Measurements from ENCODE around the gene ACVR1B. TPM values are rescaled to one million over a fixed set of nuclear protein-coding genes. Genes with fewer than 3 reads are reported as not detected.

The ACVR1B gene
- total RNA-seq, 1 experiment from 2014 or later = 112 TPM

DNA sequence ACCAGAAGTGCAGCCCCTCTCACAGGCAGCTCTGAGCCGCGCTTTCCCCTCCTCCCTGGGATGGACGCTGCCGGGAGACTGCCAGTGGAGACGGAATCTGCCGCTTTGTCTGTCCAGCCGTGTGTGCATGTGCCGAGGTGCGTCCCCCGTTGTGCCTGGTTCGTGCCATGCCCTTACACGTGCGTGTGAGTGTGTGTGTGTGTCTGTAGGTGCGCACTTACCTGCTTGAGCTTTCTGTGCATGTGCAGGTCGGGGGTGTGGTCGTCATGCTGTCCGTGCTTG lies 43.0 kb downstream of the ACVR1B start:
- no peaks in the 10 kb centered on the region for H3K27me3 Mint-ChIP-seq (ENCODE audit: insufficient read depth, unreplicated experiment)
- TF ChIP-seq, protein P1, sequence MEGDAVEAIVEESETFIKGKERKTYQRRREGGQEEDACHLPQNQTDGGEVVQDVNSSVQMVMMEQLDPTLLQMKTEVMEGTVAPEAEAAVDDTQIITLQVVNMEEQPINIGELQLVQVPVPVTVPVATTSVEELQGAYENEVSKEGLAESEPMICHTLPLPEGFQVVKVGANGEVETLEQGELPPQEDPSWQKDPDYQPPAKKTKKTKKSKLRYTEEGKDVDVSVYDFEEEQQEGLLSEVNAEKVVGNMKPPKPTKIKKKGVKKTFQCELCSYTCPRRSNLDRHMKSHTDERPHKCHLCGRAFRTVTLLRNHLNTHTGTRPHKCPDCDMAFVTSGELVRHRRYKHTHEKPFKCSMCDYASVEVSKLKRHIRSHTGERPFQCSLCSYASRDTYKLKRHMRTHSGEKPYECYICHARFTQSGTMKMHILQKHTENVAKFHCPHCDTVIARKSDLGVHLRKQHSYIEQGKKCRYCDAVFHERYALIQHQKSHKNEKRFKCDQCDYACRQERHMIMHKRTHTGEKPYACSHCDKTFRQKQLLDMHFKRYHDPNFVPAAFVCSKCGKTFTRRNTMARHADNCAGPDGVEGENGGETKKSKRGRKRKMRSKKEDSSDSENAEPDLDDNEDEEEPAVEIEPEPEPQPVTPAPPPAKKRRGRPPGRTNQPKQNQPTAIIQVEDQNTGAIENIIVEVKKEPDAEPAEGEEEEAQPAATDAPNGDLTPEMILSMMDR (IDR thresholded peaks at IDR 0.05; ENCODE audit: insufficient read depth in 1 of 2, low read depth in 1 of 2, low read length in 1 of 2, severe bottlenecking in 1 of 2, unreplicated experiment in 1 of 2) = no peak
- peaks cover 6% of the 10 kb centered on the region for H3K4me1 Mint-ChIP-seq (ENCODE audit: low read depth, unreplicated experiment)
- Histone ChIP-seq H3K4me1 (no peaks in the 10 kb centered on the region), H3K4me3 (ENCODE audit: low read depth, low read length) (no peak overlapping the region), H3K36me3 (ENCODE audit: control insufficient read depth, insufficient read depth, low read length) (peaks cover 10% of the 10 kb centered on the region), H3K9me3 (no peaks in the 10 kb centered on the region), H3K27me3 (replicated peaks; ENCODE audit: control insufficient read depth, insufficient read depth, low read length) (no peaks in the 10 kb centered on the region)
- no peaks in the 10 kb centered on the region for H3K9me3 Mint-ChIP-seq (ENCODE audit: unreplicated experiment)
- BruUV-seq (replicated peaks) = no TSS peak
- CTCF ChIA-PET = interaction anchor here (0.6 kb wide), 1 partner anchor 480 kb away, joined by 3 read pairs; no protein-coding TSS in a partner anchor
- peaks cover 93% of the 10 kb centered on the region for H3K36me3 Mint-ChIP-seq (ENCODE audit: insufficient read depth, unreplicated experiment)
- intact Hi-C loops (cut with micrococcal nuclease; ENCODE audit: unreplicated experiment) = no loop called here
- no peak overlapping the region for H3K4me3 Mint-ChIP-seq (ENCODE audit: unreplicated experiment)
- POLR2A ChIA-PET = no interaction called here
- H3K27ac Mint-ChIP-seq (ENCODE audit: unreplicated experiment) = no peak overlapping the region
- DNase-seq = no peak

DNA sequence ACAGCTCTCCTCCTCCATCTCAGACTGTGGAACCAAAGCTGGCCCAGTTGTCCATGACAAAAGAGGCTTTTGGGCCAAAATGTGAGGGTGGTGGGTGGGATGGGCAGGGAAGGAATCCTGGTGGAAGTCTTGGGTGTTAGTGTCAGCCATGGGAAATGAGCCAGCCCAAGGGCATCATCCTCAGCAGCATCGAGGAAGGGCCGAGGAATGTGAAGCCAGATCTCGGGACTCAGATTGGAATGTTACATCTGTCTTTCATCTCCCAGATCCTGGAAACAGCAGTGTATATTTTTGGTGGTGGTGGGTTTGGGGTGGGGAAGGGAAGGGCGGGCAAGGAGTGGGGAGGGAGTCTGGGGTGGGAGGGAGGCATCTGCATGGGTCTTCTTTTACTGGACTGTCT lies 43.5 kb downstream of the ACVR1B start:
- no peak overlapping the region for H3K4me3 Mint-ChIP-seq (ENCODE audit: unreplicated experiment)
- Histone ChIP-seq H3K4me1 (no peaks in the 10 kb centered on the region), H3K4me3 (ENCODE audit: low read depth, low read length) (no peak overlapping the region), H3K9me3 (no peaks in the 10 kb centered on the region), H3K27me3 (replicated peaks; ENCODE audit: control insufficient read depth, insufficient read depth, low read length) (no peaks in the 10 kb centered on the region), H3K36me3 (ENCODE audit: control insufficient read depth, insufficient read depth, low read length) (peaks cover 10% of the 10 kb centered on the region)
- CTCF ChIA-PET = interaction anchor here (0.6 kb wide), 1 partner anchor 480 kb away, joined by 3 read pairs; no protein-coding TSS in a partner anchor
- H3K27me3 Mint-ChIP-seq (ENCODE audit: insufficient read depth, unreplicated experiment) = no peaks in the 10 kb centered on the region
- POLR2A ChIA-PET = no interaction called here
- no peak overlapping the region for H3K27ac Mint-ChIP-seq (ENCODE audit: unreplicated experiment)
- peaks cover 6% of the 10 kb centered on the region for H3K4me1 Mint-ChIP-seq (ENCODE audit: low read depth, unreplicated experiment)
- peaks cover 91% of the 10 kb centered on the region for H3K36me3 Mint-ChIP-seq (ENCODE audit: insufficient read depth, unreplicated experiment)
- TF ChIP-seq, protein P1 (IDR thresholded peaks at IDR 0.05; ENCODE audit: insufficient read depth in 1 of 2, low read depth in 1 of 2, low read length in 1 of 2, severe bottlenecking in 1 of 2, unreplicated experiment in 1 of 2) = no peak
- no peaks in the 10 kb centered on the region for H3K9me3 Mint-ChIP-seq (ENCODE audit: unreplicated experiment)
- intact Hi-C loops (cut with micrococcal nuclease; ENCODE audit: unreplicated experiment) = no loop called here
- no TSS peak for BruUV-seq (replicated peaks)
- DNase-seq = no peak

DNA sequence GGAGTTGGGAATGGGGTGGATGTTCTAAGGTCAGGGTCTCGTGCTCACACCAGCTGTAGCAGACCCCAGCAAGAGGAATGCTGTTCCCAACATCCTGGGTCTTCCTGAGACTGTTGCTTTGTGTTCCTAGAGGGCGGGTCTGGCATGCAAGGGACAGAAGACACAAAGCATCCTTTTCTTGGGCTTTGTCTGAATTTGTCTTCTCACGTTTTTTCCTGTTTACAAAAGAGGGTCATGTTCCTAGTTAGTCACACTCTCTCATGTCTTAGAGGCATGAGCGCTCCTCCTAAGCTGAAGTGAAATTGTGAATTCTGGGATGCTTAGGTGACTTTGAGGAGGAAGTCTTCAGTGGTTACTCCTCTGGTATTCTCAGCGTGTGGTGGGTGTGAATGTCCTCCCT lies 45.6 kb downstream of the ACVR1B start:
- Histone ChIP-seq H3K4me1 (no peaks in the 10 kb centered on the region), H3K9me3 (no peaks in the 10 kb centered on the region), H3K27me3 (replicated peaks; ENCODE audit: control insufficient read depth, insufficient read depth, low read length) (no peaks in the 10 kb centered on the region), H3K36me3 (ENCODE audit: control insufficient read depth, insufficient read depth, low read length) (peaks cover 9% of the 10 kb centered on the region), H3K4me3 (ENCODE audit: low read depth, low read length) (no peak overlapping the region)
- DNase-seq = no peak
- TF ChIP-seq, protein P1 (IDR thresholded peaks at IDR 0.05; ENCODE audit: insufficient read depth in 1 of 2, low read depth in 1 of 2, low read length in 1 of 2, severe bottlenecking in 1 of 2, unreplicated experiment in 1 of 2) = no peak
- ChIA-PET POLR2A (no interaction called here), CTCF (interaction anchor here (1.4 kb wide), 2 partner anchors 20 to 28 kb away, joined by 3 to 4 read pairs; no protein-coding TSS in a partner anchor)
- intact Hi-C loops (cut with micrococcal nuclease; ENCODE audit: unreplicated experiment) = no loop called here
- no TSS peak for BruUV-seq (replicated peaks)
- Mint-ChIP-seq H3K27ac (ENCODE audit: unreplicated experiment) (no peak overlapping the region), H3K9me3 (ENCODE audit: unreplicated experiment) (no peaks in the 10 kb centered on the region), H3K4me3 (ENCODE audit: unreplicated experiment) (no peak overlapping the region), H3K36me3 (ENCODE audit: insufficient read depth, unreplicated experiment) (peaks cover 85% of the 10 kb centered on the region), H3K27me3 (ENCODE audit: insufficient read depth, unreplicated experiment) (no peaks in the 10 kb centered on the region), H3K4me1 (ENCODE audit: low read depth, unreplicated experiment) (peaks cover 6% of the 10 kb centered on the region)

Measured in Caco-2 (cell line).